CD14-positive monocyte (primary cell): ENCODE results near the gene RIMS1. TPM values are rescaled to one million over a fixed set of nuclear protein-coding genes. Genes with fewer than 3 reads are reported as not detected.

Experiments
- DNase-seq, 3 donors: peaks; one replicate each; pipeline ENCODE4 v3.0.0-alpha.2; 2011 to 2022
- H2AFZ ChIP-seq: 2 replicates; pipeline ENCODE4 v1.6.0; 2012; ENCODE audit warnings: mild to moderate bottlenecking, low read depth, low read length, inconsistent platforms; ENCODE audit not compliant: insufficient read depth, poor library complexity, severe bottlenecking
- H3K27ac ChIP-seq, 2 donors: 1 replicate in 1 of 2; 2 replicates in 1 of 2; pipeline ENCODE4 v1.5.1; 2012 to 2013; ENCODE audit warnings: low read length in 2 of 2, control low read depth in 1 of 2, inconsistent platforms in 1 of 2, low read depth in 1 of 2, mild to moderate bottlenecking in 1 of 2
- H3K27me3 ChIP-seq, 2 donors: one replicate each; pipeline versions ENCODE4 v1.6.0 to v1.6.1; 2011 to 2013; ENCODE audit warnings: low read length in 2 of 2; ENCODE audit not compliant: control insufficient read depth in 2 of 2, insufficient read depth in 2 of 2
- H3K36me3 ChIP-seq, 2 donors: replicated peaks in 1 of 2; 1 replicate in 1 of 2; 2 replicates in 1 of 2; pipeline versions ENCODE4 v1.5.1 to v1.6.1; 2012 to 2013; ENCODE audit warnings: low read length in 2 of 2, control low read depth in 1 of 2, inconsistent platforms in 1 of 2, mild to moderate bottlenecking in 1 of 2; ENCODE audit not compliant: insufficient read depth in 2 of 2, control insufficient read depth in 1 of 2
- H3K4me1 ChIP-seq, 2 donors: 1 replicate in 1 of 2; 2 replicates in 1 of 2; pipeline versions ENCODE4 v1.5.1 to v1.6.1; 2012 to 2013; ENCODE audit warnings: low read length in 2 of 2, control low read depth in 1 of 2, inconsistent platforms in 1 of 2, mild to moderate bottlenecking in 1 of 2, moderate library complexity in 1 of 2; ENCODE audit not compliant: insufficient read depth in 2 of 2, control insufficient read depth in 1 of 2
- H3K4me2 ChIP-seq: replicated peaks from 2 replicates; pipeline ENCODE3; 2012; ENCODE audit warnings: low read length, moderate library complexity, mild to moderate bottlenecking; ENCODE audit not compliant: poor library complexity, severe bottlenecking; ENCODE audit errors: extremely low read depth
- H3K4me3 ChIP-seq, 3 experiments: fragments of 200-600 bp in 1 of 3; sonication (generic) in 1 of 3; replicated peaks in 1 of 3; 1 replicate in 2 of 3; 2 replicates in 1 of 3; pipeline ENCODE4 v1.5.1; 2011 to 2013; ENCODE audit warnings: low read length in 3 of 3, mild to moderate bottlenecking in 3 of 3, control low read depth in 2 of 3, low read depth in 2 of 3, inconsistent platforms in 1 of 3, moderate library complexity in 1 of 3
- H3K79me2 ChIP-seq: 2 replicates; pipeline ENCODE4 v1.6.0; 2012; ENCODE audit warnings: mild to moderate bottlenecking, control low read depth, inconsistent platforms, low read length, moderate library complexity; ENCODE audit not compliant: insufficient read depth
- H3K9ac ChIP-seq: 2 replicates; pipeline ENCODE4 v1.6.0; 2017; ENCODE audit warnings: low read length, mild to moderate bottlenecking; ENCODE audit not compliant: insufficient read depth, poor library complexity, severe bottlenecking
- H3K9me3 ChIP-seq, 2 donors: replicated peaks in 1 of 2; 1 replicate in 1 of 2; 2 replicates in 1 of 2; pipeline versions ENCODE4 v1.5.1 to v1.6.1; 2012 to 2013; ENCODE audit warnings: low read length in 2 of 2, control low read depth in 1 of 2; ENCODE audit not compliant: control insufficient read depth in 1 of 2, insufficient read depth in 1 of 2
- H4K20me1 ChIP-seq: 2 replicates; pipeline ENCODE4 v1.6.0; 2012; ENCODE audit warnings: mild to moderate bottlenecking, low read length, control low read depth, moderate library complexity; ENCODE audit not compliant: insufficient read depth
- H3K27ac Mint-ChIP-seq, 7 donors: one replicate each; pipeline ENCODE4 v1.8.0; 2020; ENCODE audit warnings: mild to moderate bottlenecking in 7 of 7, mixed read lengths in 7 of 7, moderate library complexity in 6 of 7, inconsistent platforms in 2 of 7
- H3K27me3 Mint-ChIP-seq, 3 donors: one replicate each; pipeline ENCODE4 v1.8.0; 2021 to 2022; ENCODE audit warnings: low read depth in 3 of 3, mild to moderate bottlenecking in 3 of 3, mixed read lengths in 3 of 3, moderate library complexity in 3 of 3, inconsistent platforms in 1 of 3
- H3K36me3 Mint-ChIP-seq, 2 donors: one replicate each; pipeline ENCODE4 v1.8.0; 2020; ENCODE audit warnings: mixed read lengths in 2 of 2, inconsistent platforms in 1 of 2, mild to moderate bottlenecking in 1 of 2
- H3K4me1 Mint-ChIP-seq: one replicate; pipeline ENCODE4 v1.8.0; 2020; ENCODE audit warnings: mild to moderate bottlenecking, mixed read lengths
- H3K4me3 Mint-ChIP-seq, 2 donors: one replicate each; pipeline ENCODE4 v1.8.0; 2020; ENCODE audit warnings: mild to moderate bottlenecking in 2 of 2, mixed read lengths in 2 of 2, moderate library complexity in 1 of 2
- H3K9me3 Mint-ChIP-seq, 7 donors: one replicate each; pipeline ENCODE4 v1.8.0; 2020 to 2022; ENCODE audit warnings: mixed read lengths in 7 of 7, mild to moderate bottlenecking in 6 of 7, moderate library complexity in 6 of 7, inconsistent platforms in 2 of 7
- WGBS: methylation state at CpG from one replicate; pipeline ENCODE4 v1.1.5; 2013; ENCODE audit warnings: missing lambda C conversion rate; ENCODE audit not compliant: insufficient coverage; 5-methylcytosine and 5-hydroxymethylcytosine counted together
- intact Hi-C, 2 donors: fragments of 100-400 bp; cut with micrococcal nuclease; formaldehyde crosslinking; loops; one replicate each; pipeline versions ENCODE4 v1.15.0 to v1.15.1; 2023
- polyA plus RNA-seq, 3 donors: library from polyadenylated mRNA; depleted of rRNA in 1 of 3; unstranded in 2 of 3; stranded (reverse) in 1 of 3; fragments of 300-500 nt in 2 of 3; fragments of >200 nt in 1 of 3; fragmentation: Illumina TruSeq in 2 of 3; gene quantifications; 1 replicate in 2 of 3; 2 replicates in 1 of 3; pipeline ENCODE4 v1.2.3, GENCODE V29; 2012 to 2021
- TF ChIP-seq, protein P1 (sequence below): fragments of 200-600 bp; IDR thresholded peaks from one replicate; pipeline ENCODE4 v1.8.0; 2022; ENCODE audit warnings: antibody characterized with exemption, mild to moderate bottlenecking

The RIMS1 gene
- polyA plus RNA-seq, 3 donors, result not detected

DNA sequence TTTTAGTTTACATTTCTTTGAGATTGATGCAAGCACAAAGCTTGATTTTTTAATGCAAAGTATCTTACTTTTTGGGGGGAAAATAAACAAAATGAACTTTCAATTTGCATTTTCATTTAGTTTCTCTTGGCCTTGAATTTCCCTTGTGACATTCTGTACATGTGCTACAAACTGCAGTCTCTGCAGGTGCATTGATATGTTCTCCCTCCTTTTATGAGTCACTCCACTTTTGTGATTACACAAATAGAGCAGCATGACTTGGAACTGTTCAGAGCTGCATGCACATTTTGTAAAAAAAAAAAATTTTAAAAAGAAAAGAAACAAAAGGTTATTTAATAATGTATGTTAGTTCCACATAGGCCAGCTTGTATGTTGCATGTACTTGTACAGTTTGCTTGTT lies 515.5 kb downstream of the RIMS1 start:
- no peaks in the 10 kb centered on the region for H3K79me2 ChIP-seq
- Mint-ChIP-seq H3K27ac (no peak overlapping the region), H3K4me1 (no peaks in the 10 kb centered on the region), H3K4me3 (no peak overlapping the region), H3K9me3 (no peaks in the 10 kb centered on the region), H3K27me3 (peaks cover 0 to 3% (median 1%) of the 10 kb centered on the region in 3 donors), H3K36me3 (no peaks in the 10 kb centered on the region)
- no peaks in the 10 kb centered on the region for H3K36me3 ChIP-seq
- H4K20me1 ChIP-seq, result no peaks in the 10 kb centered on the region
- intact Hi-C loops, result no loop called here
- no peak for DNase-seq
- no peaks in the 10 kb centered on the region for H3K27me3 ChIP-seq
- no peak overlapping the region for H3K4me3 ChIP-seq
- H2AFZ ChIP-seq, result no peak overlapping the region
- no peak overlapping the region for H3K27ac ChIP-seq
- H3K9me3 ChIP-seq, result no peaks in the 10 kb centered on the region
- no peak overlapping the region for H3K9ac ChIP-seq
- H3K4me1 ChIP-seq, result no peaks in the 10 kb centered on the region
- no peak overlapping the region for H3K4me2 ChIP-seq
- TF ChIP-seq, protein P1, sequence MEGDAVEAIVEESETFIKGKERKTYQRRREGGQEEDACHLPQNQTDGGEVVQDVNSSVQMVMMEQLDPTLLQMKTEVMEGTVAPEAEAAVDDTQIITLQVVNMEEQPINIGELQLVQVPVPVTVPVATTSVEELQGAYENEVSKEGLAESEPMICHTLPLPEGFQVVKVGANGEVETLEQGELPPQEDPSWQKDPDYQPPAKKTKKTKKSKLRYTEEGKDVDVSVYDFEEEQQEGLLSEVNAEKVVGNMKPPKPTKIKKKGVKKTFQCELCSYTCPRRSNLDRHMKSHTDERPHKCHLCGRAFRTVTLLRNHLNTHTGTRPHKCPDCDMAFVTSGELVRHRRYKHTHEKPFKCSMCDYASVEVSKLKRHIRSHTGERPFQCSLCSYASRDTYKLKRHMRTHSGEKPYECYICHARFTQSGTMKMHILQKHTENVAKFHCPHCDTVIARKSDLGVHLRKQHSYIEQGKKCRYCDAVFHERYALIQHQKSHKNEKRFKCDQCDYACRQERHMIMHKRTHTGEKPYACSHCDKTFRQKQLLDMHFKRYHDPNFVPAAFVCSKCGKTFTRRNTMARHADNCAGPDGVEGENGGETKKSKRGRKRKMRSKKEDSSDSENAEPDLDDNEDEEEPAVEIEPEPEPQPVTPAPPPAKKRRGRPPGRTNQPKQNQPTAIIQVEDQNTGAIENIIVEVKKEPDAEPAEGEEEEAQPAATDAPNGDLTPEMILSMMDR, result no peak

DNA sequence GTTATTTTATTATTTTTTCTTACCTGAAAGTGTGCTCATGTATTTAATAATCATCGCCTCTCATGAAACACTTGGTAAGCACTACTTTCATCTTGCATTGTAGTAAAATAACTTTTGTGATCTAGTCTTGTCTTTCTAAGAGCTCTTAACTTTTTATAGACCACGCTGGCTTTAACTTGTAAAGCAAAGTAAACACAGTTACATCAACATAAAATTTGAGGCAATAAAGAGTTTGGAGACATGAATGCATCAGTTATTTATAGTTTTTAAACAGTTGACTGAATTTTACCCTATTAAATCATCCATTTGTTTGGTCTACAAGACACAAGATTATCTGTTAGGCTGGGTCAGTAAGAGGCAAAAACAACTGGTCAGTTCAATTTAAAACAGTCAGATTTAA lies 517.1 kb downstream of the RIMS1 start:
- Mint-ChIP-seq H3K27ac (no peak overlapping the region), H3K27me3 (peaks cover 0 to 3% (median 0%) of the 10 kb centered on the region in 3 donors), H3K36me3 (no peaks in the 10 kb centered on the region)

More for the DNA sequence above, 517.1 kb downstream of the RIMS1 start:
- no peaks in the 10 kb centered on the region for H3K9me3 Mint-ChIP-seq
- Histone ChIP-seq H3K36me3 (no peaks in the 10 kb centered on the region), H2AFZ (no peak overlapping the region), H3K9ac (no peak overlapping the region), H3K79me2 (no peaks in the 10 kb centered on the region), H4K20me1 (no peaks in the 10 kb centered on the region), H3K4me3 (no peak overlapping the region), H3K4me2 (no peak overlapping the region), H3K4me1 (no peaks in the 10 kb centered on the region), H3K27ac (no peak overlapping the region), H3K9me3 (no peaks in the 10 kb centered on the region), H3K27me3 (no peaks in the 10 kb centered on the region)
- no CpG with 5 or more reads among the region's 2 CpGs for WGBS
- intact Hi-C loops, result no loop called here
- H3K4me3 Mint-ChIP-seq, result no peak overlapping the region
- TF ChIP-seq, protein P1, result no peak
- H3K4me1 Mint-ChIP-seq, result no peaks in the 10 kb centered on the region
- no peak for DNase-seq
